Stimulated activated CD4-positive, alpha-beta T cell treated with anti-CD3 and anti-CD28 coated beads, Interleukin-4, amount 100 ng/mL, for 24 hours (primary cell): ENCODE results near the gene KLHL29.
A peak's percentile ranks its signal among the peaks of the same experiment; 100 is the strongest.

Experiments used
- DNase-seq: peaks from one replicate; pipeline ENCODE4 v3.0.0-alpha.2; 2020

The KLHL29 gene

GRCh38 chr2:23423062-23423872 lies 38.3 kb downstream of the KLHL29 start:
- DNase-seq = no peak

DNA sequence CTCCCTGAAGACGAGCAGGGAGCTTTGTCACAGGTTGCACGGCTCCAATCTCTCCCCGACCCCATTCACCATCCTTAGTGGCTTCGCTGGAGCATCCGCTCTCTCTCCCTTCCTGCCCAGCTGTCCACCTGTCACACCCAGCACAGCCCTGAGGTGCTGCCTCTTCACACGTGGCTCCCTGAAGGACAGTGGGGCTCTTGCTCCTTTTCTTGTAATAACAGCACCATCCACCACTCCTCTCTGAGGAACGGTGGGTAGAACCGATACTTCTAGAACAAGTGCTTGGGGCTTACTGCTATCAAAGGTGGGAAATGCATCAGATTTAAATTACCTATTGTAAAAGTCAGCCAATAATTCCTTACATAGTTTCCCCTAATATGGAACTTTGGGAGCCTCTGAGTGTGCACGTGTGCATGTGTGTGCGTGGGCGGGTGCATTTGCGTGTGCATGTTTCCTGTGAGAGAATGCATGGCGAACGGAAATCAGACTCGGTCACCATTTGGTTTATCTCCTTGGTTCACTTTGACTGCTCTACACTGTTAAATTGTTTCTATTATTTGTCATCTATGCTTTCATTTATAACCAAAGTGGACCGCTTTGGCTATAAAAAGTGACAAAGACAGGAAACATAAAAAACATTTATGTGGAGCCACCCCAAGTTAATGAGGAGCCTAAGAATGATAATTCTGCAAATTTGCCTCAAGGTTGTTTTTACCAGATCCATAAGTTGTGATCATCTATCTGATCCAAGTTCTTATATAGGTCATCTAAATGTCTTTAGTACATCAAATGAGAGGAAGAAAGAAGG lies 39.1 kb downstream of the KLHL29 start:
- DNase-seq = no peak

GRCh38 chr2:23425338-23425871 lies 40.4 kb downstream of the KLHL29 start:
- no peak for DNase-seq

DNA sequence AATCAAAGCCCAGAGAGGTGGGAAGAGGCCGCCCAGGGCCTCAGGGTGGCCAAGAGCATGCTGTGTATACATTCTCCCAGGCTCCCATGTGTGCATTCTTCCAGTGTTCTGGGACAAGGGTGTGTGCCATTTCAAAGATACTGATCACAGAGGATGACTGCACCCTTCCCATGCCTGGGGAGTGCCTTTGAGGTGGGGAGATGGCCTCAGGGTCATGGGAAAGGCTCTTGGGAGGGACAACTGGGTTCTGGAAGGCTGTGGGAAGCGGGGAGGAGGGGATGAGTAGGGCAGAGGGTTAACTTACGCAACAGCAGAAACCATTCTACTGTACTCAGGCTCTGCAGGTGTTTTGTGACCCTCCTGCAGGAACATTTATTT lies 40.9 kb downstream of the KLHL29 start:
- DNase-seq = no peak

DNA sequence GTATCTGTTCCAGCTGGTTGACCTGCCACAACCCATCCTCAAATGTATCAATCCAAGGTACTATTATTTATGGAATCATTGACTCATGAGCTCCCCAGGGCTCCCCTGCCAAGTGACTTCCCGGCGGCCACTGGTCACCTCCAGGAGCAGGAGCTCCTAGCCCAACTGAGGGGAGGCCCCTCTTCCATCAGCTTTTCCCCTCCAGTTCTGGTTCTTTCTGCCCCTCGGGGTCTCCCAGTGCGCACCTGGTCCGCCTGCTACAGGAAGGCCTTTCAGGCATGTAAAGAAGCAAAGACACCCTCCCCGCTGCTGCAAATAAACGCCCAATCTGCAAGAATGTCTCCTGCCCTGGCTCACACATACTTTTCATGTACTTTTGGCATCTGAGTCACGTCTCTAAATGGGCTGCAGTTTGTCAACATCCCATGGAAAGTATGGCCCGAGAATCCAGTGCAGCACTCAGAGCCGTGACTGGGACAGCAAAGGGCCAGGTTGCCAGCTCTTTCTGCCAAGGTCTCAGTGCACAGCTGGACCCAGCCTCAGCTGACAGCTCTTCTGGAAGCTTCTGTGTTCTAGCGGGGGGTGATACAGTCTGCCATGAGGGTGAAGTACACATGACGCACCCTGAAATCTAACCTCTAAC lies 41.4 kb downstream of the KLHL29 start:
- DNase-seq = no peak

- no peak for DNase-seq
Observed at GRCh38 chr2:23427350-23427749, 42.4 kb downstream of the KLHL29 start.

DNA sequence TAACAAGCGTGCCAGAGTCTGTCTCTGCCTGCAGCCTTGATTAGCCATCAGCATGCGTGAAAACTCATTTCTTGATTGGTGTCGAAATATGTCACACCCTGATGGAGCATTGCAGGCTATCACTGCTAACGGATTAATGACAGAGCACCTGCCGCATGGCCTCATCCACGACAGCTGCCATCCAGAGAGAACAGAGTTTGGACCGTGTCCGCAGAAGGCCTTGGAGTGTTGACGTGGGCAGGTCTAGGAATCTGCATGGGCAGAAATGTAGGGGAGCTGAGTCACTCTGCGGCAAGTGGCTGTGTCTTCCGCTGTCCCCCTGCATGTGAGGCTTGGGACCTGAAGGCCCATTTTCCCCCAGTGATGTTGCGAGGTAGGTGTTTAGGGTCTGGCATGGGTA lies 43.0 kb downstream of the KLHL29 start:
- no peak for DNase-seq

DNA sequence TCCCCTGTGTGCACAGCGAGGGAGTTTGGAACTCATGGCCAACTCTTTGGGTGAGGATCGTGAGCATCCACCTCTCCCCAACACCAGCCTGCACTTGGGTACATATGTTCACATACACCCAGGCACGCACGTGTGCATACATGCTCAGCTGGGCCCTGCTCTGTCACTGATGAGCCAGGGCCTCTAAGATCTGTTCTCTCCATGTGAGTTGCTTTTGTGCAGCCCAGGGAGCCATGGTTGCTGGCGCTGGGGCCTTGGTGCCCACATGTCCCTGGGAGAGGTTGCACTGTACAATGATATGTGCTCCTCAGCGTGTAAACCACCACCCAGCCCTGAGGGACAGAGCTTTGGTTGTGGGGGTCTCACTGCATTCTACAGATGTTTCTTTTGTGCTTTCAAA lies 44.1 kb downstream of the KLHL29 start:
- DNase-seq = no peak

GRCh38 chr2:23430263-23430662 lies 45.3 kb downstream of the KLHL29 start:
- DNase-seq = no peak

DNA sequence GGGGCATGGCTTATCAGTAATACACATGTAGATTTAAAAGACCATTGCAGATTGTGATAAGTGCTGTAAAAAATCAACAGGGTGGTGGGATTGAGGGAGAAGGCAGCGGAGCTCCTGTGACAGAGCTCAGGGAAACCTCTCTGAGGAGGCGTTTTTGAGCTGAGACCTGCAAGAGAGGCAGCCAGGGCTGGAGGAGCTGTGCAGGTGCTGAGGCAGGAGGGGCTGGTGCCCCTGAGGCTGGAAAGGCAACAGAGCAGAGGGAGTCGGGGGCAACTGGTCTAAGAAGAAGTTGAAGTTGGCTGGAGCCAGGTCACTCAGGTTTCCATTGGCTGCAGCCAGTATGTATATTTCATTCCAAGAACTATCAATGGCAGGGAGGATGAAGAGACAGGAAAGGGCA lies 47.6 kb downstream of the KLHL29 start:
- no peak for DNase-seq

DNA sequence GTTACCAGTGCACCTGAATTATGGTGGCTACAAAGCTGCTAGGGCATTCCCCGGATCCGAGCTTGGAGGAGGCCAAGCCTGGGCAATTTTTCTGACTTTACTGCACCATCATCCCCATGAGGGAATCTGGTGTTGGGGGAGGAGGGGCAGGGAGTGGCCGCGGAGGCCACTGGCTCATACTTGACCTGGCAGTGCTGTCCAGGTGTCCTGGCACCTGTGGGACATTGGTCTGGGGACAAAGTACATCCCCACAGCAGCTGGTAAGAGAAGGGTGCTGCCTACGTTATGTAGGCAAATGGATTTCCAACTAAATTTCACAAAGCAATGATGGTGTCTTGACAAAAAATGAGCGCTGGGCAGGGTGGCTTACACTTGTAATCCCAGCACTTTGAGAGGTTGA lies 48.3 kb downstream of the KLHL29 start:
- no peak for DNase-seq

- DNase-seq = no peak
Observed at GRCh38 chr2:23434721-23435121, 49.7 kb downstream of the KLHL29 start.

DNA sequence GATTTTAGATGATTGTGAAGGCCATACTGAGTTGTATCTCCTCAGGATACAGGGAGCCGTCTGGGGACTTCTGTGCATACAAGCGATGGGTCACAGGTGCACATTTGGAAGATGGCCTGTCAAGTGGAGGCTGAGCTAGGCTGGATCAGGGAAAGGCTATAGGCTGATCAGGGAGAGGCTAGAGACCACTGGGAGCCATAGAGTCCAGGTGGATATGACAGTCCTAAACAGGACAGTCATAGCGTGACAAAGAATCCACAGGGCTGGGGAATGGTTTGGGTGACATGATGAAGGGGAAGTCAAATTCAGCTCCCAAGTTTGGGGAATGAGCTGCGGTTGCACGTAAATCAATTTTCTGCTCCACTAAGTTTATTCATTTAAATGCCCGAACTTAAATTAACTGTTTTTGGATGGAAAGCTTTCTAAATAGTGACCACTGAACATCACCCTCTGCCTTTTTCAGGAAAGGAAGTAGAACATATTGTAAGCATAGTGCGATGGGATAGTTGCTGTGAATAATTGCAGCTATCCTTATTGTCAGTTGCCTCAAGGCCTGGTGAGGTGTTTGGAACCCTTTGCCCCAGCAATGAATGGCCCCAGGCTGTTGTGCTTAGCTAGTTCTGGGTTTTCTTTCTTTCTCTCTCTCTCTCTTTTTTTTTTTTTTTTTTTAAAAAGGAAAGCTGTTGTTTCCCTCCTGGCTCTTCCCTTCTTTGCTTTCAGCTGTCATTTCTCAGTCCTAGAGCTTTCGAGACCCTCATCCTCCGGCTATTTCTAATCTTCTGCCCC lies 50.5 kb downstream of the KLHL29 start:
- DNase-seq = no peak

GRCh38 chr2:23436346-23437098 lies 51.5 kb downstream of the KLHL29 start:
- peak; percentile 41 for DNase-seq

GRCh38 chr2:23441414-23441813 lies 56.4 kb downstream of the KLHL29 start:
- DNase-seq = no peak

DNA sequence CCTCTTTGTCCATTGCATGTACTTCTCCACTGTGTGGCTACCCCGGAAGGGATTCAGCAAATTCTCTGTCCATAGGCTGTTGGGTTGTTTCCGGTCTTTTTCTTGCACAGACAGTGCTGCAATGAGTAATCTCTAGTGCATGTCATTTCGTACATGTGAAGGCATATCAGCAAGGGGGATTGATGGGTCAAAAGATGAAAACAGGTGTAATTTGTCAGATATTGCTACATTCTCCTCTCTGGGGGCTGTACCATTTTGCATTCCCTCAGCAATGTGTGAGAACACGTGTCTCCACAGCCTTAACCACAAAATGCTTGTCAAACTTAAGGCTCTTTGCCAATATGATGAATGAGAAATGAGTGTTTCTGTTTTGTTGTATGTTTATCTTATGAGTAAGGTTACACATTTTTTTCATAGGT lies 60.5 kb downstream of the KLHL29 start:
- DNase-seq = no peak

GRCh38 chr2:23446916-23447315 lies 61.9 kb downstream of the KLHL29 start:
- no peak for DNase-seq

- no peak for DNase-seq
Observed at GRCh38 chr2:23447405-23447804, 62.4 kb downstream of the KLHL29 start.

GRCh38 chr2:23448906-23449305 lies 63.9 kb downstream of the KLHL29 start:
- DNase-seq = no peak

DNA sequence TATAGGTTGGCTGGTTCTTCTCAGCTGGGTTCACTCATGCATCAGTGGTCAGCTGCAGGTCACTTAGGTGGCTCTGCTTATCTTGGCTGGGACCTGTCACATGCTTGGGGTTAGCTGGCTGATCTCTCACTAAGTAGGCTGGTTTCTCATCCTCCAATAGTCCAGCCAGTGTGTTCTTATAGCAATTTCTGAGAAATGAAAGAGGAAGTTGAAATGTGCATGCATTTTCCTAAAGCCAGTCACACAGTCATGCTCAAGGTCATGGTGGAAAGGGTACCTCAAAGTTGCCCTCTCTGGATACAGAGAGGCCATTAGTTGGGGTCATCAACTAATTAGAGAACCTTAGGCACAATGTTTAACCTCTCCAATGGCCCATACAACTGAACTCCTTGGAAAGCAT lies 64.4 kb downstream of the KLHL29 start:
- DNase-seq = no peak

- DNase-seq = no peak
Observed at GRCh38 chr2:23449831-23450331, 64.9 kb downstream of the KLHL29 start.

GRCh38 chr2:23452372-23452771 lies 67.4 kb downstream of the KLHL29 start:
- DNase-seq = no peak
